Measurements from ENCODE around the gene RAD51.

GRCh38 chr15:40723919-40724318 is 28.9 kb downstream of the RAD51 start:
- TF ChIP-seq POLR2A (IDR thresholded peaks at IDR 0.05; ENCODE audit: low read length), result no peak
- no peak for TF ChIP-seq GATA1 (IDR thresholded peaks at IDR 0.05; ENCODE audit: low read depth, low read length)

Data from erythroblast (primary cell).